Urinary bladder (tissue), 4 donors: ENCODE measurements around the gene MYORG. TPM values are rescaled to one million over a fixed set of nuclear protein-coding genes. Genes with fewer than 3 reads are reported as not detected.
"Not testable (repeated sequence)": the region's sequence is repeated elsewhere in the genome, so short reads cannot be mapped to it uniquely, and the experiment has no call there.

Experiments
- DNase-seq: peaks from one replicate; pipeline ENCODE4 v3.0.0-alpha.2; 2015; ENCODE audit errors: extremely low spot score
- H3K27ac ChIP-seq: one replicate; pipeline ENCODE4 v1.5.1; 2013; ENCODE audit warnings: low read depth, mild to moderate bottlenecking, moderate library complexity
- H3K36me3 ChIP-seq: one replicate; pipeline ENCODE4 v1.6.1; 2013; ENCODE audit warnings: mild to moderate bottlenecking, moderate library complexity; ENCODE audit not compliant: insufficient read depth
- H3K4me1 ChIP-seq: one replicate; pipeline ENCODE4 v1.6.1; 2013; ENCODE audit warnings: mild to moderate bottlenecking, moderate library complexity; ENCODE audit not compliant: insufficient read depth
- H3K4me3 ChIP-seq: one replicate; pipeline ENCODE4 v1.5.1; 2013; ENCODE audit warnings: low read depth, low read length
- WGBS: extraction: QIAGEN DNeasy Blood & Tissue Kit; methylation state at CpG from one replicate; pipeline ENCODE4 v1.1.7; 2013; 5-methylcytosine and 5-hydroxymethylcytosine counted together
- polyA plus RNA-seq: library from polyadenylated mRNA; stranded (reverse); fragments of 200-250 nt; gene quantifications from one replicate; pipeline ENCODE4 v1.2.3, GENCODE V29; 2013
- total RNA-seq: library from RNA; depleted of rRNA; stranded (reverse); fragments of >200 nt; gene quantifications from one replicate; pipeline ENCODE4 v1.2.3, GENCODE V29; 2014
- donor health status: healthy with polysubstance abuse.
- donor health status: healthy.

The MYORG gene
- total and polyA plus RNA-seq, 2 donors: 2.4 to 9.8 TPM

- 87% methylated on average over 4 of the region's 4 CpGs for WGBS
Observed at GRCh38 chr9:34369636-34370035, 7.1 kb downstream of the MYORG start.

GRCh38 chr9:34368796-34369195, 7.9 kb downstream of the MYORG start:
- H3K36me3 ChIP-seq, H3K27ac ChIP-seq, DNase-seq, H3K4me3 ChIP-seq, H3K4me1 ChIP-seq: not testable (repeated sequence)
- 97% methylated on average over 5 of the region's 5 CpGs for WGBS

More at GRCh38 chr9:34369636-34370035, 7.1 kb downstream of the MYORG start:
- Histone ChIP-seq H3K4me3 (no peak overlapping the region), H3K27ac (no peak overlapping the region), H3K4me1 (no peaks in the 10 kb centered on the region), H3K36me3 (no peaks in the 10 kb centered on the region)
- DNase-seq: no peak

- H3K4me1 ChIP-seq: not testable (repeated sequence)
Observed at GRCh38 chr9:34367751-34368410, 8.8 kb downstream of the MYORG start.

GRCh38 chr9:34366365-34366764, 10.3 kb downstream of the MYORG start:
- Histone ChIP-seq H3K27ac (no peak overlapping the region), H3K4me3 (no peak overlapping the region), H3K4me1 (no peaks in the 10 kb centered on the region), H3K36me3 (no peaks in the 10 kb centered on the region)
- no peak for DNase-seq
- 86% methylated on average over 2 of the region's 2 CpGs for WGBS

More at GRCh38 chr9:34367751-34368410, 8.8 kb downstream of the MYORG start:
- 94% methylated on average over 3 of the region's 3 CpGs for WGBS
- not testable (repeated sequence) for H3K36me3 ChIP-seq, DNase-seq, H3K27ac ChIP-seq, H3K4me3 ChIP-seq

GRCh38 chr9:34365282-34365681, 11.4 kb downstream of the MYORG start:
- no peak overlapping the region for H3K27ac ChIP-seq
- no peak overlapping the region for H3K4me3 ChIP-seq
- H3K4me1 ChIP-seq: no peaks in the 10 kb centered on the region
- no peaks in the 10 kb centered on the region for H3K36me3 ChIP-seq
- WGBS: 79% methylated on average over 2 of the region's 2 CpGs
- DNase-seq: no peak

GRCh38 chr9:34363619-34364351, 12.9 kb downstream of the MYORG start:
- no peaks in the 10 kb centered on the region for H3K4me1 ChIP-seq
- no peak for DNase-seq
- no peaks in the 10 kb centered on the region for H3K36me3 ChIP-seq
- no peak overlapping the region for H3K4me3 ChIP-seq
- WGBS: 52% methylated on average over 13 of the region's 13 CpGs
- H3K27ac ChIP-seq: no peak overlapping the region

- no peak overlapping the region for H3K27ac ChIP-seq
- DNase-seq: no peak
- H3K36me3 ChIP-seq: no peaks in the 10 kb centered on the region
- no peak overlapping the region for H3K4me3 ChIP-seq
- 94% methylated on average over 4 of the region's 4 CpGs for WGBS
- H3K4me1 ChIP-seq: no peaks in the 10 kb centered on the region
Observed at GRCh38 chr9:34362614-34363214, 14.0 kb downstream of the MYORG start.

- not testable (repeated sequence) for H3K4me3 ChIP-seq, DNase-seq
- 93% methylated on average over 1 of the region's 1 CpG for WGBS
Observed at GRCh38 chr9:34352957-34353356, 23.7 kb downstream of the MYORG start.

GRCh38 chr9:34352122-34352652, 24.5 kb downstream of the MYORG start:
- H3K27ac ChIP-seq, H3K4me1 ChIP-seq, H3K4me3 ChIP-seq, H3K36me3 ChIP-seq, DNase-seq: not testable (repeated sequence)
- WGBS: 92% methylated on average over 7 of the region's 7 CpGs

More at GRCh38 chr9:34352957-34353356, 23.7 kb downstream of the MYORG start:
- H3K36me3 ChIP-seq, H3K4me1 ChIP-seq, H3K27ac ChIP-seq: not testable (repeated sequence)

GRCh38 chr9:34349324-34349723, 27.4 kb downstream of the MYORG start:
- no peak for DNase-seq
- no peaks in the 10 kb centered on the region for H3K4me1 ChIP-seq
- WGBS: 93% methylated on average over 3 of the region's 3 CpGs
- H3K27ac ChIP-seq: no peak overlapping the region
- peaks cover 1% of the 10 kb centered on the region for H3K36me3 ChIP-seq
- H3K4me3 ChIP-seq: no peak overlapping the region

GRCh38 chr9:34347800-34348158, 28.9 kb downstream of the MYORG start:
- no peak for DNase-seq
- Histone ChIP-seq H3K36me3 (peaks cover 1% of the 10 kb centered on the region), H3K27ac (no peak overlapping the region), H3K4me1 (no peaks in the 10 kb centered on the region), H3K4me3 (no peak overlapping the region)

- Histone ChIP-seq H3K36me3 (peaks cover 1% of the 10 kb centered on the region), H3K27ac (no peak overlapping the region), H3K4me3 (no peak overlapping the region), H3K4me1 (no peaks in the 10 kb centered on the region)
- 82% methylated on average over 15 of the region's 15 CpGs for WGBS
- DNase-seq: no peak
Observed at GRCh38 chr9:34346873-34347799, 29.6 kb downstream of the MYORG start.

- Histone ChIP-seq H3K36me3 (peaks cover 4% of the 10 kb centered on the region), H3K4me3 (no peak overlapping the region), H3K4me1 (no peaks in the 10 kb centered on the region), H3K27ac (no peak overlapping the region)
- DNase-seq: no peak
- 62% methylated on average over 1 of the region's 1 CpG for WGBS
Observed at GRCh38 chr9:34343605-34344004, 33.1 kb downstream of the MYORG start.
